ENCODE data around the gene NYAP1. TPM values are rescaled to one million over a fixed set of nuclear protein-coding genes. Genes with fewer than 3 reads are reported as not detected.

The NYAP1 gene
- total and polyA plus RNA-seq, 2 of the 8 experiments (the other 6 are each of a cell fraction or from before 2014, with no cell fraction given) = 1.9 to 4.6 TPM

DNA sequence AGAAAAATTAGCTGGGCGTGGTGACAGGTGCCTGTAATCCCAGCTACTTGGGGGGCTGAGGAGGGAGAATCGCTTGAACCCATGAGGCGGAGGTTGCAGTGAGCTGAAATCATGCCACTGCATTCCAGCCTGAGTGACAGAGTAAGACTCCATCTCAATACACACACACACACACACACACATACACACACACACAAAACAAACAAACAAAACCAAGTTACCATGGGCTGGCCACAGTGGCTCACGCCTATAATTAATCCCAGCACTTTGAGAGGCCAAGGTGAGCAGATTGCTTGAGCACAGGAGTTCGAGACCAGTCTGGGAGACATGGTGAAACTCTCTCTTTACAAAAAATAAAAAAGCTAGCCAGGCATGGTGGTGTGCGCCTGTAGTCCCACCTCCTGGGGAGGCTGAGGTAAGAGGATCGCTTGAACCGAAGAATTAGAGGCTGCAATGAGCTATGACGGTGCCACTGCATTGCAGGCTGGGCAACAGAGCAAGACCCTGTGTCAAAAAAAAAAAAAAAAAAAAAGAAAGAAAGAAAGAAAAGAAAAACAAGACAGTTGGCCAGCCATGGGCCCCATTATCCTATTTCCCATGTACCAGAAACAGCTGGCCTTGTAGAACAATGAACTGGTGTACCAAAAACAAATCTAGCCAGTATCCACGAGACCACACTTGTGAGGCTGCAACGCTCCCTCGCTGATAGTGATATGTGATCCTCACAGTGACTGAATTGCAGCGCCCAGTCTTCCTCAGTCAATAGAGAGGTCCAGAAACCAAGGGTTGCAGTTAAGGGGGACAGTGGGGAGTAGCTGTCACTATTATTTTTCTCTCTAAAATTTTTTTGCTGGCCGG, 48.7 kb downstream of the NYAP1 start:
- Histone ChIP-seq H2BK12ac (ENCODE audit: low read depth, low read length) (no peak overlapping the region), H2BK15ac (ENCODE audit: low read length) (no peak overlapping the region), H4K5ac (ENCODE audit: insufficient read length, low read depth, low read length) (no peak overlapping the region), H3K9me3 (ENCODE audit: insufficient read depth in 2 of 2, low read depth in 1 of 2, low read length in 1 of 2) (no peaks in the 10 kb centered on the region), H3K27ac (ENCODE audit: low read depth, low read length) (no peak overlapping the region), H4K91ac (replicated peaks; ENCODE audit: insufficient read length, low read length) (no peak overlapping the region), H4K8ac (ENCODE audit: extremely low read depth, insufficient read depth, low read length) (peak overlapping the region; percentile 14; the same call in 1 of the 2 replicates), H2BK5ac (ENCODE audit: low read depth, low read length) (no peak overlapping the region), H3K14ac (ENCODE audit: insufficient read length) (no peak overlapping the region), H3K27me3 (replicated peaks in 1 of 4; ENCODE audit: control insufficient read depth in 3 of 4, extremely low read depth in 1 of 4, insufficient read depth in 3 of 4, low read length in 3 of 4) (no peaks in the 10 kb centered on the region), H2AK5ac (ENCODE audit: low read depth, low read length) (no peak overlapping the region), H2BK20ac (ENCODE audit: low read length) (no peak overlapping the region), H2AFZ (ENCODE audit: low read length) (no peak overlapping the region), H3K79me2 (ENCODE audit: control insufficient read depth in 1 of 2, insufficient read depth in 2 of 2, low read length in 2 of 2) (no peaks in the 10 kb centered on the region), H3K4me1 (replicated peaks in 1 of 4; ENCODE audit: control insufficient read depth in 3 of 4, insufficient read depth in 4 of 4, low read length in 3 of 4) (no peaks in the 10 kb centered on the region), H3K4ac (replicated peaks; ENCODE audit: insufficient read length, low read depth, low read length) (no peak overlapping the region), H3K36me3 (ENCODE audit: control insufficient read depth in 2 of 4, insufficient read depth in 4 of 4, low read length in 3 of 4) (no peaks in the 10 kb centered on the region), H3K79me1 (ENCODE audit: low read depth, low read length) (no peaks in the 10 kb centered on the region), H3K56ac (replicated peaks; ENCODE audit: insufficient read length, low read depth, low read length) (no peak overlapping the region), H3K4me2 (ENCODE audit: insufficient read depth in 1 of 2, low read depth in 2 of 2, low read length in 2 of 2) (no peak overlapping the region), H3K4me3 (ENCODE audit: extremely low read depth in 1 of 4, insufficient read depth in 2 of 4, low read depth in 3 of 4, low read length in 4 of 4) (no peak overlapping the region), H2BK120ac (replicated peaks; ENCODE audit: low read depth, low read length) (no peak overlapping the region), H3K23ac (ENCODE audit: insufficient read length) (no peak overlapping the region), H3K9ac (replicated peaks in 1 of 4; ENCODE audit: extremely low read depth in 1 of 4, low read depth in 3 of 4, low read length in 3 of 4) (no peak overlapping the region), H4K20me1 (replicated peaks in 1 of 2; ENCODE audit: control insufficient read depth in 1 of 2, insufficient read depth in 2 of 2, low read length in 2 of 2) (no peaks in the 10 kb centered on the region), H3K23me2 (ENCODE audit: low read depth, low read length) (no peaks in the 10 kb centered on the region), H3K18ac (ENCODE audit: extremely low read depth, low read length) (no peak overlapping the region)
- no peak for FAIRE-seq
- DNase-seq (ENCODE audit: low read depth in 1 of 2, low spot score in 2 of 2) = no peak
- CTCF ChIA-PET (ENCODE audit: partially characterized antibody) = interaction anchor here (0.6 to 26.5 kb wide), 7 partner anchors 16 to 64 kb away, joined by 3 to 341 read pairs (median 6); partner anchors contain the start of gene NYAP1
- WGBS, 2 experiments (ENCODE audit: extremely low coverage in 1 of 2, insufficient coverage in 1 of 2, insufficient read length in 1 of 2, insufficient replicate concordance in 2 of 2, low coverage in 1 of 2, low lambda C conversion rate in 2 of 2, missing lambda C conversion rate in 1 of 2) = 92% methylated on average over 14 of the region's 14 CpGs; no CpG with 5 or more reads in 1 of the 2 experiments
- POLR2A ChIA-PET (ENCODE audit: partially characterized antibody) = interaction anchor here (0.7 kb wide), 1 partner anchor 63 kb away, joined by 3 read pairs; no protein-coding TSS in a partner anchor
- TF ChIP-seq BACH1 (IDR thresholded peaks at IDR 0.05; ENCODE audit: low read length) (no peak), YY1 (IDR thresholded peaks at IDR 0.05; ENCODE audit: low read depth, low read length) (no peak), POLR2A (IDR thresholded peaks at IDR 0.05; ENCODE audit: control extremely low read depth in 1 of 2, low read depth in 2 of 2, low read length in 2 of 2) (no peak), TAF1 (IDR thresholded peaks at IDR 0.05; ENCODE audit: low read depth, low read length) (no peak), E2F6 (IDR thresholded peaks at IDR 0.05) (no peak), RXRA (IDR thresholded peaks at IDR 0.05; ENCODE audit: insufficient read depth, low read depth, low read length) (no peak), RBBP5 (IDR thresholded peaks at IDR 0.05; ENCODE audit: borderline replicate concordance, low read depth, low read length) (no peak), KDM5A (IDR thresholded peaks at IDR 0.05; ENCODE audit: low read length) (no peak), RAD21 (IDR thresholded peaks at IDR 0.05 in 1 of 2, conservative IDR thresholded peaks at IDR 0.05 in 1 of 2; ENCODE audit: low read depth in 2 of 2, low read length in 2 of 2) (no peak), RFX5 (IDR thresholded peaks at IDR 0.05; ENCODE audit: borderline replicate concordance, low read depth, low read length) (no peak), JUN (IDR thresholded peaks at IDR 0.05; ENCODE audit: low read depth, low read length) (no peak)

Data from H1 (cell line).